HPDE6-E6E7 (cell line): ENCODE results near the gene TAS2R42.

Experiments used
- DNase-seq: peaks from one replicate; pipeline ENCODE4 v3.0.0; 2011; ENCODE audit warnings: missing footprints; ENCODE audit errors: extremely low spot score

The TAS2R42 gene

DNA sequence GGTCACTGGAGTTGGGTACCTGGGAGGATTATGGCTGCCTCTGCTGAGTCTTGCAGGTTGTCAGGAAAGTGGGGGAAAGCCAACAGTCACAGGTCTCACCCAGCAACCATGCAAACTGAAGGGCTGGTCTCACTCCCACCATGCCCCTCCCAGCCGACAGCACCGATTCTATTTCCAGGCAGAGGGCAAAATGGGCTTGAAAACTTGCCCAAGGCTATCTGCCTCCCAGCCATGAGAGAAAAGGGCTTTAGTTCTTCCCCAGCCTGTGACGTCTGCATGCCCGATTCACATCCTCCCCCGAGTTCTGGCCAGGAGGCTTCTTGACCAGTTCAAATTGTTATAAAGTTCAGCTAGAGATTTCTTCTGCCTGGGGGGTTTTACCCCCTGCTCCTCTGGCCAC, 42.4 kb downstream of the TAS2R42 start:
- DNase-seq = no peak

- no peak for DNase-seq
These were observed 43.4 kb downstream of the TAS2R42 start for GRCh38 chr12:11143352-11143751.

DNA sequence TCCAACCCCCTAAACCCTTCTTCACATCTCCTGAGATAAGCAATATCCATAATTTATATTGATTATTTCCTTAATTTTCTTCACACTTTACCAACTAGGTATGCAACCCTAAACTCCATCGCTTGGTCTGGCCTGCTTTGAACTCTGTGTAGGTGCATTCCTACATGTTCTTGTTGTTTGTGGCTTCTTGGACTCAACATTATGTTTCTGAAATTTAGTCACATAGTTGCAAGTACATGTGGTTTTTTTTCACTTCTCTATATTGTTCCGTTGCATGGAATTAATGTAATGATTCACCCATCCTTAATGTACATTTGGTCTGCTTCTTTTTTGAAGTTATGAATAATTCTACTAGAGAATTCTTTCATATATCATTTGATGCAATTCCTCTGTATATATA, 50.7 kb downstream of the TAS2R42 start:
- no peak for DNase-seq
